NB4 (cell line): ENCODE results near the gene ALS2CL.

Experiments used
- DNase-seq: peaks from one replicate; pipeline ENCODE4 v3.0.0; 2010; ENCODE audit warnings: low read depth
- H3K4me3 ChIP-seq: one replicate; pipeline ENCODE4 v1.5.1; 2011; ENCODE audit warnings: mild to moderate bottlenecking, low read depth, low read length, moderate library complexity
- MYC ChIP-seq: IDR thresholded peaks from 2 replicates; pipeline ENCODE4 v1.6.1; 2011; ENCODE audit warnings: low read depth, low read length
- POLR2A ChIP-seq: IDR thresholded peaks from 2 replicates; pipeline ENCODE4 v1.6.1; 2011; ENCODE audit warnings: mild to moderate bottlenecking; ENCODE audit not compliant: insufficient read length; ENCODE audit errors: extremely low read depth
- TF ChIP-seq, protein P1 (sequence below): IDR thresholded peaks from one replicate; pipeline ENCODE4 v1.5.1; 2012; ENCODE audit warnings: low read depth, low read length
- TF ChIP-seq, protein P2 (sequence below): IDR thresholded peaks from 2 replicates; pipeline ENCODE4 v1.6.1; 2011; ENCODE audit warnings: low read depth, low read length

Gene ALS2CL

DNA sequence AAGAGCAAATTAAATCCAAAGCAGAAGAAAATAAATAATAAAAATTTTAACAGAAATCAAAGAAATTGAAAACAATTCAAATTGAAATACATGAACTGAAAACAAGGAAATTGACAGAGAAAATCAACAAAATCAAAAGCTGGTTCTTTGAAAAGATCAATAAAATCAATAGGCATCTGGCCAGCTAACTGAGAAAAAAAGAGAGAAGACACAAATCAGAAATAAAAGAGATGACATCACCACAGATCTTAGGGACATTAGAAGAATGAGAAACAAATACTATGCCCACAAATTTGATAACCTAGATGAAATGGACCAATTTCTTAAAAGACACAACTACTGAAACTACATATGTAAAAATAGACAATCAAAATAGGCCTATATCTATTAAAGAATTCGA lies 42.4 kb downstream of the ALS2CL start:
- no peak overlapping the region for H3K4me3 ChIP-seq
- no peak for DNase-seq
- no peak for TF ChIP-seq POLR2A
- TF ChIP-seq MYC, result no peak

DNA sequence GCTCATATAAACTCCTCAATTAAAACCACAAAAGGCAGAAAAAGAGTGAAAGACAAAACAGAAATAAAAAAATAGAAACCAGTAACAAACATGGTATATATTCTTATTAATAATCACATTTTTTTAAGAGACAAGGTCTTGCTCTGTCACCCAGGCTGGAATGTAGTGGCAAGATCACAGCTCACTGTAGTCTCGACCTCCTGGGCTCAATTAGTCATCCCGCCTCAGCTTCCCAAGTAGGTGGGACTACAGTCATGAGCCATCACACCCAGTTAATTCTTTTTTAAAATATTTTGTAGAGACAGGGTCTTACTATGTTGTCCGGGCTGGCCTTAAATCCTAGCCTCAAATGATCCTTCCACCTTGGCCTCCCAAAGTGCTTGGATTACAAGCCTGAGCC lies 44.0 kb downstream of the ALS2CL start:
- DNase-seq, result no peak
- no peak overlapping the region for H3K4me3 ChIP-seq
- TF ChIP-seq, protein P1, sequence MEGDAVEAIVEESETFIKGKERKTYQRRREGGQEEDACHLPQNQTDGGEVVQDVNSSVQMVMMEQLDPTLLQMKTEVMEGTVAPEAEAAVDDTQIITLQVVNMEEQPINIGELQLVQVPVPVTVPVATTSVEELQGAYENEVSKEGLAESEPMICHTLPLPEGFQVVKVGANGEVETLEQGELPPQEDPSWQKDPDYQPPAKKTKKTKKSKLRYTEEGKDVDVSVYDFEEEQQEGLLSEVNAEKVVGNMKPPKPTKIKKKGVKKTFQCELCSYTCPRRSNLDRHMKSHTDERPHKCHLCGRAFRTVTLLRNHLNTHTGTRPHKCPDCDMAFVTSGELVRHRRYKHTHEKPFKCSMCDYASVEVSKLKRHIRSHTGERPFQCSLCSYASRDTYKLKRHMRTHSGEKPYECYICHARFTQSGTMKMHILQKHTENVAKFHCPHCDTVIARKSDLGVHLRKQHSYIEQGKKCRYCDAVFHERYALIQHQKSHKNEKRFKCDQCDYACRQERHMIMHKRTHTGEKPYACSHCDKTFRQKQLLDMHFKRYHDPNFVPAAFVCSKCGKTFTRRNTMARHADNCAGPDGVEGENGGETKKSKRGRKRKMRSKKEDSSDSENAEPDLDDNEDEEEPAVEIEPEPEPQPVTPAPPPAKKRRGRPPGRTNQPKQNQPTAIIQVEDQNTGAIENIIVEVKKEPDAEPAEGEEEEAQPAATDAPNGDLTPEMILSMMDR, result no peak
- TF ChIP-seq MYC, result no peak
- TF ChIP-seq POLR2A, result no peak
- TF ChIP-seq, protein P2, sequence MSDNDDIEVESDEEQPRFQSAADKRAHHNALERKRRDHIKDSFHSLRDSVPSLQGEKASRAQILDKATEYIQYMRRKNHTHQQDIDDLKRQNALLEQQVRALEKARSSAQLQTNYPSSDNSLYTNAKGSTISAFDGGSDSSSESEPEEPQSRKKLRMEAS, result no peak

GRCh38 chr3:46648096-46648495 lies 45.4 kb downstream of the ALS2CL start:
- H3K4me3 ChIP-seq, result no peak overlapping the region
- TF ChIP-seq POLR2A (no peak), MYC (no peak)
- TF ChIP-seq, protein P2, result no peak
- TF ChIP-seq, protein P1, result no peak
- no peak for DNase-seq

- H3K4me3 ChIP-seq, result no peak overlapping the region
- TF ChIP-seq, protein P1, result no peak
- TF ChIP-seq POLR2A (no peak), MYC (no peak)
- TF ChIP-seq, protein P2, result no peak
- no peak for DNase-seq
Observed at GRCh38 chr3:46646700-46647099, 46.8 kb downstream of the ALS2CL start.

DNA sequence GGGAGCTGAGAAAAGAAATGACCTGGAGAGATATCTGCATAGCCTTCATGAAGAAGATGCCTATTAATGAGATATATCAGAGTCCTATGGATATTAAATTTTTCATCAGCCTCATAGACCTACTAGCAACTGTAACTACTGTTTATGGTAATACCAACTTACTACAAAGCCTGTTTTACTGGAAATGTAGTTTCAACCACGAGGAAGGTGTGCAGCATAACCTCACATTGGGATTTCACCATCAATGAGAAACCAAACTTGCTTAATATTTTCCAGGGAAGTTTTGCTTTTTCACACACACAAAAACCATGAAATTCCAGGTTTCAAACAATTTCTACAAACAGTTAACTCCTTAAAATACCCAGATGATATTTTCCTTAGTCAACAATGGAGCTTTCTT lies 49.8 kb downstream of the ALS2CL start:
- no peak for DNase-seq
- H3K4me3 ChIP-seq, result no peak overlapping the region
- no peak for TF ChIP-seq POLR2A
- TF ChIP-seq, protein P1, result no peak
- no peak for TF ChIP-seq MYC
- TF ChIP-seq, protein P2, result no peak

DNA sequence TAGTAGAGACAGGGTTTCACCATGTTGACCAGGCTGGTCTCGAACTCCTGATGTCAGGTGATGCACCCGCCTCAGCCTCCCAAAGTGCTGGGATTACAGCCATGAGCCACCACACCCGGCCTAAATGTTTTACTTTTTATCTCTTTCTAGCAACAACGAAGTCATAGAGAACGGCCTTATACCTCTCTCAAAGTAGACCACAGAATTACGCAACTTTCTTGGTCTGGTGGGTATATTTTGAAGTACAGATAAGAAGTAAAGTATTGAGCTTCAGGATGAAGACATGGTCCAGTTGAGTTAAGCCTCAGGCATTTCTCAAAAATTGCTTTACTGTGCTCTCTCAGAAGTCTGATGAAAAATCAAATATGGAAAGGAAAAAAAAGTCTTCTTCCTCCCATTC lies 50.5 kb downstream of the ALS2CL start:
- peak; percentile 81 for DNase-seq
- no peak overlapping the region for H3K4me3 ChIP-seq
- TF ChIP-seq, protein P2, result no peak
- TF ChIP-seq MYC (no peak), POLR2A (no peak)
- TF ChIP-seq, protein P1, result no peak
